Karpas-422 (cell line): Measurements from ENCODE around the gene CACYBP. TPM values are rescaled to one million over a fixed set of nuclear protein-coding genes. Genes with fewer than 3 reads are reported as not detected.

ENCODE experiments used
- DNase-seq: peaks from one replicate; pipeline ENCODE4 v3.0.0-alpha.2; 2015
- H2AFZ ChIP-seq: fragments of 200-600 bp; sonication (generic); 2 replicates; pipeline ENCODE4 v1.6.1; 2014; ENCODE audit warnings: antibody characterized with exemption, low read length, mixed read lengths
- H3K27ac ChIP-seq: fragments of 200-600 bp; sonication (generic); 2 replicates; pipeline ENCODE4 v1.5.1; 2014; ENCODE audit warnings: mild to moderate bottlenecking, low read length, moderate library complexity
- H3K27me3 ChIP-seq: fragments of 200-600 bp; sonication (generic); 2 replicates; pipeline ENCODE4 v1.6.1; 2014; ENCODE audit warnings: low read length, mixed read lengths
- H3K36me3 ChIP-seq: fragments of 200-600 bp; sonication (generic); 2 replicates; pipeline ENCODE4 v1.6.1; 2014; ENCODE audit warnings: low read length, mixed read lengths; ENCODE audit not compliant: insufficient read depth
- H3K4me1 ChIP-seq: fragments of 200-600 bp; sonication (generic); 2 replicates; pipeline ENCODE4 v1.6.1; 2014; ENCODE audit warnings: mild to moderate bottlenecking, low read length, mixed read lengths
- H3K4me2 ChIP-seq: fragments of 200-600 bp; sonication (generic); 2 replicates; pipeline ENCODE4 v1.6.1; 2014; ENCODE audit warnings: low read length, low read depth, mild to moderate bottlenecking; ENCODE audit not compliant: poor library complexity, severe bottlenecking
- H3K4me3 ChIP-seq: fragments of 200-600 bp; sonication (generic); 2 replicates; pipeline ENCODE4 v1.5.1; 2014; ENCODE audit warnings: mild to moderate bottlenecking, antibody characterized with exemption, low read length, mixed read lengths
- H3K79me2 ChIP-seq: fragments of 200-600 bp; sonication (generic); 2 replicates; pipeline ENCODE4 v1.6.1; 2014; ENCODE audit warnings: mild to moderate bottlenecking, low read length, mixed read lengths
- H3K9ac ChIP-seq: fragments of 200-600 bp; sonication (generic); 2 replicates; pipeline ENCODE4 v1.6.0; 2014; ENCODE audit warnings: low read length
- H3K9me2 ChIP-seq: fragments of 200-600 bp; sonication (generic), shearing (Covaris generic); replicated peaks from 2 replicates; pipeline ENCODE4 v1.6.0; 2014; ENCODE audit warnings: mild to moderate bottlenecking, low read length, moderate library complexity; ENCODE audit not compliant: insufficient read depth
- H3K9me3 ChIP-seq: fragments of 300-700, 200-600 bp; sonication (generic); 2 replicates; pipeline ENCODE4 v1.6.1; 2014; ENCODE audit warnings: low read length, mixed read lengths
- H4K20me1 ChIP-seq: fragments of 200-600 bp; sonication (generic); 2 replicates; pipeline ENCODE4 v1.6.1; 2014; ENCODE audit warnings: mild to moderate bottlenecking, antibody characterized with exemption, low read length, low read depth; ENCODE audit not compliant: insufficient read depth
- small RNA-seq: library from RNA; depleted of rRNA; stranded (forward); fragments of <200 nt; gene quantifications from one replicate; pipeline ENCODE3, GENCODE V24; 2014
- total RNA-seq: library from RNA; depleted of rRNA; stranded (reverse); fragments of >200 nt; shearing (Covaris generic); gene quantifications from 2 replicates; pipeline ENCODE4 v1.2.3, GENCODE V29; 2014; ENCODE audit warnings: low replicate concordance; rRNA removed

CACYBP gene
- total RNA-seq, 1 experiment from 2014 or later = 93.4 TPM

DNA sequence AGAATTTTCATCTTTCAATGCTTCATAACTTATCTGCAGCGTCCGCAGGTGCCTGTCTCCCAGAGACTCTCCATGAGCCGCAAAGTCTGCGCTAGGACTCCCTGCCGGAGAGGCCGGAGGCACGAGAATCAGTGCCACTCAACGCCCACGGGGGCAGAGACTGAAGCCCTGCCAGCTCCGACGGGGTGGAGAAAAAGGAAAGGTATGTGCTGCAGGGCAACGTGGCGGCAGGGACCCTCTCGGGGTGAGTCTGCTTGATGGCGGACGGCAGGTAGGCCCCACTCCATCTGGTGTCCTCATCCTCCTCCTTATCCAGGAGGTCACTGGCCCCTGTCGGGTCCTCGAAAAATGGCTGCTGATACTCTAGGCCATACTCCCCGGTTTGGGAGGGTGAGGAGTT is 45.4 kb downstream of the CACYBP start:
- Histone ChIP-seq H3K27ac (no peak overlapping the region), H3K9me2 (no peaks in the 10 kb centered on the region), H2AFZ (no peak overlapping the region), H3K27me3 (no peaks in the 10 kb centered on the region), H3K36me3 (no peaks in the 10 kb centered on the region), H4K20me1 (no peaks in the 10 kb centered on the region), H3K79me2 (no peaks in the 10 kb centered on the region), H3K4me1 (no peaks in the 10 kb centered on the region), H3K4me3 (no peak overlapping the region), H3K4me2 (no peak overlapping the region), H3K9ac (no peak overlapping the region), H3K9me3 (no peaks in the 10 kb centered on the region)
- no peak for DNase-seq

DNA sequence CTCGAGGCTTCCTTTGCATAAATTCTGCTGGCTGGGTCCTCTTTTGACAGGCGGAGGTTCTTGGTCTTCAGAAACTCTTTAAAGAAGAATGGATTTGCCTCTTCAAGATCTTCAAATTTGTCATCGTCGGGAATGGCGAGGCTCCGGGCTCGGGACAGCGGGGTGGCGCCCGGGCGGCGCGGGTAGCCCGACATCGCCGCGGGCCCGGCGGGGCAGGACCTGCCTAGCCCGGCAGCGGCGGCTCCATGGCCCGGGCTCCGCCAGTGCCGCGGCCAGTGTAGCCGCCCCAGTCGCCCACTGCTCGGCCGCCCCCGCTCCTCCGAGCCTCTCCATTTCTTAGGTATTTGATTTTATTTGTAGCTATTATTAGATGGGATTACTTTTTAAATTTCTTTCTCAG is 45.8 kb downstream of the CACYBP start:
- Histone ChIP-seq H2AFZ (no peak overlapping the region), H3K4me3 (no peak overlapping the region), H3K79me2 (no peaks in the 10 kb centered on the region), H3K9me3 (no peaks in the 10 kb centered on the region), H3K36me3 (no peaks in the 10 kb centered on the region), H4K20me1 (no peaks in the 10 kb centered on the region), H3K4me2 (no peak overlapping the region), H3K27me3 (no peaks in the 10 kb centered on the region), H3K4me1 (no peaks in the 10 kb centered on the region), H3K27ac (no peak overlapping the region), H3K9ac (no peak overlapping the region), H3K9me2 (no peaks in the 10 kb centered on the region)
- DNase-seq = no peak

DNA sequence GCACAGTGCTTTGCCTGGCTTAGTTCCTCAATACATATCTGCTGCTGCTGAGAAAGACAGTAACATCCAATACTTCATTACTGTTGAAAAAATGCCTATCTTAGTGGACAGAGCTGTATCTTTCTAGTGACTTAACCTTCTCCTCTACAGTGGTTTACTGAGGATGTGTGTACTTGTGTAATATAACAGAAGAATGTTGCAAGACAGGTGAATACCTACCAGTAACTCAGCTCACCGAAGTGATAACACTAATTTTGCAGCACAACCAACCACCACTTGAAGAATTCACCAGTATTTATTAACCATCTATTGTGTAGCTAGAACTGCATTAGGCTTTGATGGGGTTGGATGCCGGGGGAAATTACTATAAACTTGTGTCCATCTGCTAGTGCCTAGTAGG is 51.2 kb downstream of the CACYBP start:
- Histone ChIP-seq H3K79me2 (no peaks in the 10 kb centered on the region), H3K4me1 (no peaks in the 10 kb centered on the region), H3K4me3 (no peak overlapping the region), H2AFZ (no peak overlapping the region), H3K4me2 (no peak overlapping the region), H3K9me3 (no peaks in the 10 kb centered on the region), H4K20me1 (no peaks in the 10 kb centered on the region), H3K36me3 (no peaks in the 10 kb centered on the region), H3K27ac (no peak overlapping the region), H3K9me2 (no peaks in the 10 kb centered on the region), H3K9ac (no peak overlapping the region), H3K27me3 (no peaks in the 10 kb centered on the region)
- DNase-seq = no peak

DNA sequence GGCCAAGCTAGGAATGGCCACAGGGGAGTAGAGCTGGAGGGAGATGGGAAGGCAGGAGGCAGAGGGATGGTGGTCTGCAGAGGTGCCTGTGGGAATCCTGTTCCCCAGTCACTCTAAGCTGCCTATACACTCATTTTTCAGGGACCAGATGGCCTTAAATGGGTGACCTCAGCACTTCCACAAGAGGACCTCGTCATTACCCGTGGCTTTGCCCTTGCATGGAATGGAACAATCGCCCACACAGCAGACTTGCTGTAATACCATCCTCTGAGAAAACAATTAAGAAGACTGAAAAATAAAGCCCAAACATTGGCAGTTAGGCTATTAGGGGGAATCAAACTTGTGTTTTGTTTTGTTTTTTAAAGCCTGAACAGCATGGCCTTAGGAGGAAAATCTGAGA is 55.0 kb downstream of the CACYBP start:
- H4K20me1 ChIP-seq = no peaks in the 10 kb centered on the region

More for the DNA sequence above, 55.0 kb downstream of the CACYBP start:
- Histone ChIP-seq H3K27me3 (no peaks in the 10 kb centered on the region), H3K27ac (no peak overlapping the region), H3K9me2 (no peaks in the 10 kb centered on the region), H3K9me3 (no peaks in the 10 kb centered on the region), H3K9ac (no peak overlapping the region), H3K4me2 (no peak overlapping the region), H3K36me3 (no peaks in the 10 kb centered on the region), H3K4me1 (no peaks in the 10 kb centered on the region), H3K4me3 (no peak overlapping the region), H2AFZ (no peak overlapping the region), H3K79me2 (no peaks in the 10 kb centered on the region)
- DNase-seq = no peak

Small RNAs within 50 kb of the gene (small RNA-seq; reads per million reads assigned to genes)
- not detected for gene RF00019
- gene RNU6-307P = not detected

Other genes with a start within 250 kb of the CACYBP start
- 38.3 and 41.7 TPM in 2 replicates for gene MRPS14, start 23.5 kb downstream of the CACYBP start, total RNA-seq
- gene TNN, start 67.9 kb downstream of the CACYBP start, total RNA-seq = not detected in 2 replicates
- gene KIAA0040, start 192.8 kb downstream of the CACYBP start, total RNA-seq = 48.5 and 86.6 TPM in 2 replicates